ENCODE measurements around the gene PDE6A.

PDE6A gene

DNA sequence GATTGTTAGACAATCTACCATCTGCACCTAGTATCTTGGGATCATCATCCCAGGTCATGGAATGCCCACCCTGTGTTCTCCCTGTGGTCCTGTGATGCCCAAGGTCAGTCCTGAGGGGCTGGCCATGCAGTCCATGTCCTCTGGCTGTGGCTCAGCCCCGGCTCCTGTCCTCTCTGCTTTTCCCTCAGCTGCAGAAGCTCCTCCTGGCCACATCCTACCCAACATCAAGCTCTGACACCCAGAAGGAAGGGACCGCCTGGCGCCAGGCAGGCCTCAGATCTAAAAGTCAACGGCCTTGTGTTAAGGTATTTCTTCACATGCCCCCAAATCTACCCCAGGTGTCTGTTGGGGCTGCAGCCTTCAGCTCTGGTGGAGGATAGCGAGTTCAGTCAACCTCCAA, 114.0 kb downstream of the PDE6A start:
- intact Hi-C loops (cut with DNase I): loop anchor here (10.0 kb wide), 2 partner anchors 134 to 384 kb away; partner anchors contain the start of gene SLC26A2
- DNase-seq: no peak

DNA sequence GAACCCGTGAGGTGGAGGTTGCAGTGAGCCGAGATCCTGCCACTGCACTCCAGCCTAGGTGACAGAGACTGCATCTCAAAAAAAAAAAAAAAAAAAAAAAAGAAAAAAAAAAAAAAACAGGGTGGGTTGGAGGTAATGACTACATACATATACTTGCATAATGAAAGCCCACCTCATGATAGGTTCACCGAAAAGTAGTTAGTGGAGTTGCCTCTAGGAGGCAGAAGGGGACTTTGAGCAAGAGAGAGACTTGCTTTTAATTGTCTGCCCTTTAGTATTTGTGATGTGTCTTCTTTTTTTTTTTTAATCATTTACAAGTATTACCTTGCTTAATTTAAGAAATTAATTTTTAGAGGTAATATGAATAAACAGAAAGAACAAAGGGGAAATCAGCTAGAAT, 114.6 kb downstream of the PDE6A start:
- intact Hi-C loops (cut with DNase I): loop anchor here (2.0 to 10.0 kb wide), 4 partner anchors 103 to 385 kb away; partner anchors contain the start of gene SLC26A2
- no peak for DNase-seq

DNA sequence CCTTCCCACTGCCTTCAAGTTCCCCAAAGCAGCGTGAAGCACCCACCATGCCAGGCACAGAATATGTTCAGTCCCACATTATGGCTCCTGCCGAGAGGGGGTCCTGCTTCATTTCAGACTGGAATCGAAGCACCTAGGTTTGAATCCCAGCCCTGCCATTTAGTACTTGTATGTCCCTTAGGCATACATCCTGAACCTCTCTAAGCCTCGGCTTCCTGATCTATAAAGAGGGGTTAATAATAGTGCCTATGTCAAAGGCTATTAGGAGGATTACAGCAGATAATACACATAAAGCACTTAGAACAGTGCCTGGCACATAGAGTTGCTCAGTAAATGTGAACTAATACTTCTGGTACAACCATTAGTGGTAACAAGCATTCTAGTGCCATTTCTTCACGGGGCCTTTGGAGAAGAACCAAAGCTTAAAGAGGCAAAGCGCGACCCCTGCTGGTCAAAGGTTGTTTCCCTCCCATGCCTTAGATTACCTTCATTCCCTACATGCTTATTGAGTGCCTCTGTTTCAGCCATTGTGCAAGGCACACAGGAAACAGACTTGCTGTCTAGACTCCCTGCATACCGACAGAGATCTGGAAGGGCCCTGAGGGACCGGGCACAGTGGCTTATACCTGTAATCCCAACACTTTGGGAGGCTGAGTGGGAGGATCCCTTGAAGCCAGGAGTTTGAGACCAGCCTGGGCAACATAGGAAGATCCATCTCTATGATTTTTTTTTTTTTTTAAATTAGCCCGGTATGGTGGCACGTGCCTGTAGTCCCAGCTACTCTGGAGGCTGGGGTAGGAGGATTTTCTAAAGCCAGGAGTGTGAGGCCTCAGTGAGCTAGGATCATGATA, 116.2 kb downstream of the PDE6A start:
- intact Hi-C loops (cut with DNase I): loop anchor here (2.0 to 5.0 kb wide), 2 partner anchors 101 to 192 kb away; no protein-coding TSS in a partner anchor
- DNase-seq: peak; percentile 51 to 94 (median 89)

DNA sequence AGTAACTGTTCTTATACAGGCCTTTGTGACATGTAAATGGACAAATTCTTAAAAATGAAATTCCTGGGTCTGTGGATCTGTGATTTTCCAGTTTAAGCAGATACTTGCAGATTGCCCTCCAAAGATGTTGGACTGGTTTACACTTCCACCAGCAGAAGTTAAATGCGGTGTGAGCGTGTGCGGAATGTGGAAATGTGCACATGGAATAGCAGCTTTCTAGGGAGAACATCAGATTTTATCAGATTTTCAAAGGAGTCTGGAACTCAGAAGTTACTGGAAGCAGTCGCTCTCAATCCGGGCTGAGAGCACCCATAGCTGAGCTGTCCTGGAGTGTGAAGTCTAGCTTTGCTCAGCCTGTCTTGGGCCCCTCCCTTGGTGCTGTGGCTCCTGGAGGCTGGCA, 117.0 kb downstream of the PDE6A start:
- intact Hi-C loops (cut with DNase I): loop anchor here (5.0 kb wide), 1 partner anchor 100 kb away; no protein-coding TSS in a partner anchor

DNA sequence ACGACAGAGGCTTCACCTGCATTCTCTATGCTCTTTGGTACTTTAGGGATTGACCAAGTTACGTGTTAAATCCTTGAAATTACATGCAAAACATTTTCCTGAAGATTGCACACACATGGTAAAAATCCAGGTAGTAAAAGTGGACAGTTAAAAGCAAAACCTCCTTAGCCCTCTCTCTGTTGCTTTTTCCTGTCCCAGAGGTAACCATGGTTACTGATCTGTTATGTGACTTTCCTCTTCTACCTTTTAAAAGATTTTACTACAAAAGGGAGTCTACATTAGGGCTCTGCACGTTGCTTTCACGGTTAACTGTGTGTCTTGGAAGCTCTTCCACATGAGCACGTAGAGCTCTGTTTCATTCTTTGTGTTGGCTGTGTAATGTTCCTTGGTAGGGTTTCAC, 117.5 kb downstream of the PDE6A start:
- intact Hi-C loops (cut with DNase I): loop anchor here (5.0 kb wide), 1 partner anchor 100 kb away; no protein-coding TSS in a partner anchor
- DNase-seq: no peak

More for the DNA sequence above, 117.0 kb downstream of the PDE6A start:
- DNase-seq: no peak

DNA sequence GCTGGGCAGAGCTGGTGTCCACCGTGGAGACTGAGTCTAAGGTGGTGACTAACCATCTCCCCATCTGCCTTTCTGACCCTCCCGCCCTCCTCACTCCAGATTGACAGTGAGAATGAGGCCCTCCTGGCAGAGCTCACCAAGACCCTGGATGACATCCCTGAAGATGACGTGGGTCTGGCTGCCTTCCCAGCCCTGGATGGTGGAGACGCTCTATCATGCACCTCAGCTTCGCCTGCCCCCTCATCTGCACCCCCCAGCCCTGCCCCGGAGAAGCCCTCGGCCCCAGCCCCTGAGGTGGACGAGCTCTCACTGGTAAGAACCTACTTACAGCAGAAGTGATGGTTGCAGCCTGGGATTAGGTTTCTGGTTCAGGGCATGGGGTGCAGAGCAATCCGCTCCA, 118.0 kb downstream of the PDE6A start:
- intact Hi-C loops (cut with DNase I): loop anchor here (5.0 kb wide), 1 partner anchor 99 kb away; no protein-coding TSS in a partner anchor
- no peak for DNase-seq

DNA sequence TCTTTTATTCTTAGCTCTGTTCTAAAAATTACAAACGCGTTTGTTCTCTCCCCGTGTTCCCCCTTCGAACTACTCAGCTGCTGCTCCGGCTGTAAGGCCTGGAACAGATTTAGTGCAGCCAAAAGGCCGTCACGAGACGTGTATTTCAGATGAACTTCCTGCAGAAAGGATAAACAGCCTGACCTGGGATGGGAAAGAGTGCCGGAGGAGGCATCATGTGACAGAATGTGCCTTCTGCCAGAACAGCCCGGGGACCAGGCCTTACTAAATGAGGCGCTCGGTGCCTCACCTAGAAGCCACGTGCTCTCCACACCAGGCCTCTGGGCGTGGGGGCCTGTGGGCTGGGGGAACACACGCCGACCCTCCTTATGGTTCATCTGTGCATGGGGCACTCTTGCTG, 119.7 kb downstream of the PDE6A start:
- intact Hi-C loops (cut with DNase I): loop anchor here (5.0 kb wide), 1 partner anchor 98 kb away; no protein-coding TSS in a partner anchor
- DNase-seq: no peak

DNA sequence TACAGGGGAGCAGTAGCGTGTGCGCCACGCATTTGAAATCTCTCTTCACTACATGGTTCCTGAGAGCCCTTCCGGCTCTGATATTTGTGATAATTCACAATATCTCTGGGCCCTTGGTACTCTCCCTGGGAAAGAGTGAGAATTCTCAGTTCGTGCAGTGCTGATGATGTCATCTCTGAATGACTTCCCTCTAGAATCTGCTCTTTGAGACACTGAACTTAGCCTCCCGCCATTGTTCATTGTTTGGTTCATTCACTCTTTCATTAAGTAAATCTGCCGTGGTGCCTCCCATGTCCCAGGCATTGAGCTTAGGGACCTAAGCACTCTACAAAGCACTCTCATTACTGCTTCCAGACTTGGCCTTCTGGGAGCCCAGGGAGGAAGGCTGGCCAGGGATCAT, 120.5 kb downstream of the PDE6A start:
- peak in 6 of 42 donors; percentile 19 to 59 (median 36) for DNase-seq
- intact Hi-C loops (cut with DNase I): no loop called here

DNA sequence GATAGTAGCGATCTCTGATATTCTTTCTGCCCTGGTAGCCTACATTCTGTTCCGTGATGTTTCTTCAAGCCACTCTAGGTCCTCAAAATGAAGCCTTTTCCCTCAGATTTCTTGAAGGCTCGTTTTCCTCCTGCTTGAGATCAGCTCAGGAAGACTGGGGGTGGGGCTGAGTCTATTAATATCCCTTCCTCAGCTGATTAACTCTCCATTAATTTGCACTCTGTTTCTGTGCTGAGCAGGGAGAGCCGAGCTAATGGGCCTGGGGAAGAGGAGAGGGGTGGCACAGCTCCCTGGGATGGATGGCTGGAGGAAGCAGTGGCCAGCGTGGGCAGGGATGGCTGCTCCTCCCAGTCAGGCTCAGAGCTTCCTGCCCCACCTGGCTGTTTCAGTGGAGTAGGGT, 121.2 kb downstream of the PDE6A start:
- intact Hi-C loops (cut with DNase I): no loop called here
- peak in 8 of 42 donors; percentile 29 to 67 (median 51) for DNase-seq

DNA sequence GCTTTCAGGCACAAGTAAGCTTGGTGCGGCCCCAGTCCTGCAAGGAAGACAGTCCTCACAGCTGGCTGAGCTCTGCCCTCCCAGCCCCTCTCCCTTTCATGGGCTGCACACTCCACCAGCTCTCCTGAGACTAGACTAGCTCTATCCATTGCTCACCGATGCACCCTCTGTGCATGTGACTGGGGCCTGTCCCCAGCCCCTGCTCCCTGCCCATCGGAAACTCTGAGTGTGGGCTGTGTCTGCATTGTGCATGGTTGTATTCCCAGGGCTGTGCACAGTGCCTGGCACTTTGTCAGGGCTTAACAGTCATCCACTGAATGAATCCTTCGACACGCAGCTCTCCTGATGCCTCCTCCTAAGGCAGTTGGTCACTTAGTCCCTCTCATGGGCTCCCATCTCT, 122.3 kb downstream of the PDE6A start:
- intact Hi-C loops (cut with DNase I): no loop called here
- DNase-seq: no peak

DNA sequence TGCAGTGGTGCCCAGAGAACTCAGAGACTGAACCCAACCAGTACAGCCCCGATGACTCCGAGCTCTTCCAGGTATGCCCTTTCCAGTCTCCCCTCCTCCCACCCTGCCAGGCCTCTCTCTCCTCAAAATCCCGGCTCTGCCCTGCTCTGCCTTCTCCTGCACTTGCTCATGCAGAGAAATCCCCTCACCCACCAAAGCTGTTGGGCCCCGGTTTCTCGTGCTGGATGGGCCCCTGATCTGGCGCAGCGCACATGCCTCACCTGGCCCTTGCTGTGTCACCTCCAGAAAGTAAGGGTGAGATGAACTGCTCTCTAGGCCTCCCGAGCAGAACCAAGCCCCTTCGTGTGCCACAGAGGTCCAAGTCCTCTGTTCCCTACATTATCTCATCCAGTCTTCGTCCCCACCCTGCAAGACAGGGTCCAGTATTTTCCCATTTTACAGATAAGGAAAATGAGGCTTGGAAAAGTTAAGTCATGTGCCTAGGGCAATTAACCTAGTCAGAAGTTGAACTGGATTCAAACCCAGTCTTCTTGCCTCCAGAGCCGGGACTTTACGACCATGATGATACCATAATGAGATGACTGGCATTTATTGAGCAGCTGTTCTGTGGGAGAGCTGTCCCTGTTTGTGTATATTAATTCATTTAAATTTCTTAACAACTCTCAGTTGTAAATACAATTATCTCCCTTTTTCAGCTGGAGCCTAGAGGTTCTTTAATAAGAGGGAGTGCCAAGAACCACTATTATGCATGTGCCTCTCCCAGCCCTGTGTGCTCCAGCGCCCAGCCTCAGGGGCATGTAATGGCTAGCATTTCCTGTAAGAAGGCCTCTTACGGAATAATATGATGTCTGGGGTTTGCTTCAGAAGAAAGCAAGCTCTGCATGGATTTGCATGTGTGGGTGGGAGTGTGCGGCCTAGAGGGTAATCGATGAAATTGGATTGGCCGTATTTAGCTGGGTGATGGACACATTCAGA, 123.8 kb downstream of the PDE6A start:
- intact Hi-C loops (cut with DNase I): no loop called here
- no peak for DNase-seq

DNA sequence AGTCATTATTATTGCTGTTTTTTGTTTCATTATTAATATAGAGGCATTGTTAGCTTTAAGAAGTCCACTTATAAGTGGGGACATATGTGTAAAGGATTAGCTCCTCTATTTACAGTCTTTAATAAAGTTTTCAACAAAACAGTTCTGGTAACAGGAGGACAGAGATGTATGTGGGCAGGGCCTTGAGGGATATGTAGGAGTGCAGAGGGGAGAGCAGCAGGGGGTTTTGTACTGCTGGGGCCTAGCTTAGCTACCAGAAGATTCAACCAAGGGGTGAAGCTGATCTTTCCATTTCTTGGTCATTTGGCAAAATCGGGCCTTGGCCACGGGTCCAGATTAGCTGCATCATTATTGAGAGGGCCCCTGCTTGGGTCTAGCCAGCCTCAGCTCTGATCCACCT, 124.6 kb downstream of the PDE6A start:
- DNase-seq: no peak
- intact Hi-C loops (cut with DNase I): no loop called here

DNA sequence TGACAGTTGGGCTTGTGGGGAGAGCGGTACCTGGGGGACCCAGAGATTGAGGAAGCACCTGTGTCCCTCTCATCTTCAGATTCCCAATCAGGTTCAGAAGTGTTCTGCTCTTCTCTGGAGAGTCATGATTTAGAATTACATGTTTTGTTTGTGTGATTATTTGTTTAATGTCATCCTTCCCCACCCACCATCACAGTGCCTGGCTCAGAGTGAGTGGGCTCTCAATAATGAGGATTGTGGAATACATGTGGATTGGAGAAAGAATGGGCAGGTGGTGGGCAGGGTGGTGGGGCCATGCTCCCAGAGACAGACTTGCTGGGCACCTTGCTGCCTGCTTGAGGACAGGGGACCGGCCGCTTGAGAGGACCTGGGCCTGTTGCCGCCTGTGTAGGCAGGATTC, 126.5 kb downstream of the PDE6A start:
- intact Hi-C loops (cut with DNase I): no loop called here
- no peak for DNase-seq

DNA sequence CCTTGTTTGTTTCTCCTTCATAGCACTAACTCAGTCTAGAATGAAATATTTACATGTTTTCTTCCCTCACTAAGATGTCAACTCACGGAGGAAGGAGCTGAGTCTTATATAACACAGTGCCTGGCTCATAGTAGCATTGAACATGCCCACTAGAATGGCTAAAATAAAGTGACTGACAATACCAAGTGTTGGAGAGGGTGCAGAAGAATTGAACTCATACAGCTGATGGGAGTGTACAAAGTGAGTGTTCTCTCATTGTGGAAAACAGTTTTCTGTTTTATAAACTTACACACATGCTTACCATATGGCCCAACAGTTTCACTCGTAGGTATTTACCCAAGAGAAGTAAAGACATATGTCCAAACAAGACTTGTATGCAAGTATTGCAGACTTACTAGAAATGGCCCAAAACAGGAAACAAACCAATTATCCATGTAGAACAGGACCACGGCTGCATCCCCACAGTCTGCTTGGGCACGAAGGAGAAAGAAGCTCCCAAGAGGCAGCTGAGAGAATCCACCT, 127.0 kb downstream of the PDE6A start:
- no peak for DNase-seq
- intact Hi-C loops (cut with DNase I): no loop called here

DNA sequence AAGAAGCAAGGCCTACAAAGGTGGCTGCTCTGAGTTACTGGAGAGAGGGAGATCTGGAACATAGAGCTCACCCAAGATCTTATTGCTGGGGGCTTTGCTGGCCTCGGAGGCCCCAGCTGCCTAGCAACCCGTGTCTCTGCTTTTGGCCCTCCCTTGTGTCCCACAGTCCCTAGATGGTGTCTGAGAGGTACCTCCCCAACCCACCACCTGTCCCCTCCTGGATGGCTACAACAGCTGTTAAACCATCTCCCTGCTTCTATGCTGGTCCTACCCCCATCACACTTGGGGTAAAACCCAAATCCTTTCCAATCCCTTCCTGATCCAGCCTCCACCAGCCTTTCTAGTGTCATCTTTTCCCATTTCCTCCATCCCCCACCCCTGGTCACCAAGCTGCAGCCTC, 127.9 kb downstream of the PDE6A start:
- no peak for DNase-seq
- intact Hi-C loops (cut with DNase I): no loop called here

DNA sequence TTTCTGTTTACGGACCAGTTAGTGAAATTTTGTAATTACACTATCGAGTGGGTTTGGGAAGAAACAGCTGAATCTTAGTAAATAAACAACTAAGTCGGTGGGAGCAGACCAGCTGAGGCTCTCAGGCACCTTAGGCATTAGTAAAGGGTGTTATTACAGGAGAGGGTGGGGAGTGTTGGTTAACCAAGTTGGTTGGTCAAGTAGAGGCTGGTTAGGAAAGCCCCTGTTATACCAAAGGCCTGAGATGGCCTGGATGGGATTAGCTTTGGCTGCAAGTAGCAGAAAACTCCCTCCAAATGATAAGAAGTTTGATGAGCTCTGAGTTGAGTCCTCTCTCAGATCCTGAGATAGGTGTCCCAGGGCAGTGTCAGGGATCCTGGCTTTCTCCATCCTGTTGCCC, 133.1 kb downstream of the PDE6A start:
- intact Hi-C loops (cut with DNase I): no loop called here
- DNase-seq: no peak

DNA sequence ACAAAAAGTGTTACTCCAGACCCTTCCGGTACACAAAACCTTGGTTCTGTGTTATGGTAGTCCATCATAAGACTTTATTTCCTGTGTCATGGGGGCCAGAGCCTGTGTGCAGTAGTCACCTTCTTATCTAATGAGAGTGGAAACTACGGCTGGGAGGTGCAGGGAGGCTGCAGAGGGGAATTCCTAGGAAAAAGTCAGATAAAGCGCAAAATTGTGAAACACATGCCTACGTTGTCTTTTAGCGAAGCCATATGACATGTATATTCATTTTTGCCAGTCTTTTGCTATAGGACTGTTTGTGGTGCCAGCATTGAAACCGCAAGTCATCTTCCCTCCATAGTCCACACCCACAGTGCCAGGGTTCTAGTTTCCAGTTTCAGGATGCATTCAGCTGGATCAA, 133.7 kb downstream of the PDE6A start:
- intact Hi-C loops (cut with DNase I): no loop called here

DNA sequence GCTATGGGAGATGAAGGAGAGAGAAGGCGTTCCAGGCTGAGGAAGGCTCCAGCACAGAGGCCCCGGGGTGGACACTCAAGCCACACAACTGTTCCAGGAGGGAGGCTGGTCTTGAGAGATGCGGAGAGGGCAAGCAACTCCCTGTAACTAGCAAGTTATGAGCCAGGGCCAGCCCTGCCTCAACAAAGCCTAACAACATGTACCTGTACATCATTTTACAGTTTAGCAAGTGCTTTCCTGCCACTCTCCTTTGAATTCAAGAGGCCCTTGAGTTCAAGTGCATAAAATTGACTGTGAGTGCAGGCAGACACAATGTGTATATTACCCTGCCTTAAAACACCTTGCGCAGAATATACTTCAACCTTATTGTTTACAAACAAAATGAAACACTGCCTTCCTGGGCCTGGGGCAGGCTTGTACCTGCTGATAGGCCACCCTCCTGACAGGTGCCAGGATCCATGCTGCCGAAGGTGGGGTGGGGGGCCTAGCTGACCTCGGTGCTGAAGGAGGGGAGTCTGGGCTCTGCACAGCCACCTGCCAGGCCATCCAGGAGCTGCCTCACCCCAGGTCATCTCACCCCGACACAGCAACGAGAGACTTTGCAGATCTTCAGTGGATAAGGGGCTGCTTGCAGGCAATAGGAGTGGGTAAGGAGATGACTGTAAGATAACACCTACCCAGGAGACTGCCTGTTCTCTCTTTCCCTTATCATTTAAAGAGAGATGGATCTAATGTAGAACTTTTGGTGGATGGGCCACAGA, 134.5 kb downstream of the PDE6A start:
- intact Hi-C loops (cut with DNase I): no loop called here
- DNase-seq: no peak

More for the DNA sequence above, 133.7 kb downstream of the PDE6A start:
- DNase-seq: no peak

Measured in head of caudate nucleus (tissue), 42 donors.